ENCODE results near the gene ALPK1.
"Not testable (repeated sequence)": the region's sequence is repeated elsewhere in the genome, so short reads cannot be mapped to it uniquely, and the experiment has no call there.

The ALPK1 gene

DNA sequence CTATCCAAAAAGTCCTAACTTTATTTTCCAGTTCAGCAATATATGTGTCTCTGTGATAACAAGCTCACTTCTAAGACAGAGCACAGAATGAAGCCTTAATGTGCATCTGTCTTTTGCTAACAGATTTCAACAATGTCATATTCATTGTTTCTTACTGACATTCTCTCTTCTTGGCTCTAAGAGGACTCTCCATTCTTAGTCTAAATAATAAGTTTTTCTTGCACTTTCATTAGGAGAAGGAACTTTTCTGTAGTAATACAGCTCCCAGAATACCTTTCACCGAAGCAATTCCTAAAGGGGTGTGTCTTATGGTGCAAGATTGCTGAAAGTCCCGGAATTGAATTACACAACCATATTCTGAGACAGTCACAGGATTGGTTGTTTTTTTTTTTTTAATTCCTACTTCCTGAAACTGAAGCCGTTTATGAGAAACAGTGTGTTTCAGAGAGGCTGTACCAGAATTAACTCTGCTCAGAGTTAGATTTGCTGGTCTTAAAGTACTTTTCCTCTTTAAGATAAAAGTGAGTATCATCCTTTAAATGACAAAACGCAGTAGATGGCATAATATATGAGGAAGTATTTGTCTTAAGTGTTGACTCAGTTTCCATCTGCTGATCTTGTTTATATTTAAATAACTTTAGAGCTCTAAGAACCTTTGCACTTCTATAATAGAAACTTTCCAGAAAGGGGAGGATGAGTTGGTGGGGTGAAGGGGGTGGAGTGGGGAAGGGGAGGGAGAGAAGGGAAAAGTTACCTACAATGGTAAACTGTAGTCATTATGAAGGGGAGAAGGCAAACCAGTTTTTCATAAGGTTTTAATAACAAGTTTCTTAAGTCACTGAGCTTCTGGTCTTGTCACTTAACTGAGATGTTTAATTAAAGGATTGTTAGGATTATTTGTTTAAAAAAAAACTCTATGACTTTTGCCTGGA is at the start of gene ALPK1:
ALPK1 (plus strand) TSS at position 421 of the 932 bp plus-strand sequence.
- no peak for DNase-seq

DNA sequence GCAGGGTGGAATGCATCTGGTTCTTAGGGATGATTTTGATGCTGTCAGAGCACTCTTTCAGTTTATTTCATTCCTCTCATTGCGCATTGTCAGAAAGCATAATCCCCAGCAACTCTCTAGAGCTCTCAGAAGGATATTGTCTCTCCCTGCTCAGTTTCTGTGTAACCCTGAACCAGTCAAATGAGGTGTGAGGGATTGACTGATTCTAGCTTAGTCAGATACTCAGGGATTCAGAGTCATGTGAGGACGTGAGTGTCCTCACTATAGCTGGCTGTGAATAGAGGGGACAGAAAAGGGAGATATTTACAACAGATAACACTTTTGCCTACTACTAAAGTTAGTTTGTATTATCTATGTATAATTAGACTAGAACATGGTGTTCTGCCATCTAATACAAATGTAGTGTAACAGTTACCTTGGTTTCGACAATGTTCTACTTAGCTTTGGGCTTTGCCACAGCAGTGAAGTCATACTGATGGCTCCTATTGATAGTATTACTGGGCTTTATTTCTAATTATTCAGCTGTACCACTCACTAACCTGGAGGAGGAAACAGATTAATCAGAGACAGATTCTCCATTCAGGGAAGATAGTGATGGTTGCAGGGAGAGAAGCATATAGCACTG is 46.0 kb upstream of the ALPK1 start:
- peak; percentile 15 for DNase-seq

GRCh38 chr4:112252234-112252633 is 44.9 kb upstream of the ALPK1 start:
- DNase-seq: no peak

GRCh38 chr4:112253382-112254000 is 43.7 kb upstream of the ALPK1 start:
- DNase-seq: no peak

DNA sequence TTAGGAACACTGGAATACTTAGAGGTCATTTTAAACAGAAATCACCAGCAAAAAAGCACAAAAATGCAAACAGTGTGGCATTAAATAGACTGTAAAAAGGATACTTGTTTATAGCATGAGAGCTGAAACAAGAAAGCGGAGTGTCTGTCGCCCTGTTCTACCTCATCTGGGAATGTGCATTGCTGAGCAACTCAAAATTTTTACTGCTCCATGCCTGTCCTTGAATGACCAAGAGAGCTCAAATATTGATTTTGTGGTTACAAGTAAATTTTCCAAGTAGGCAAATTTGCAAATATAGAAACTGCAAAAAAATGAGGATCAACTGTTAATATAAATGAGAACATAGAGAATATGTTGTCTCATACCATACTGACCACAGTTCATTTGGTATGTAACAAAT is 40.1 kb upstream of the ALPK1 start:
- DNase-seq: no peak

- peak; percentile 14 for DNase-seq
These were observed 30.3 kb upstream of the ALPK1 start for GRCh38 chr4:112266823-112267222.

GRCh38 chr4:112270051-112270450 is 27.1 kb upstream of the ALPK1 start:
- DNase-seq: no peak

DNA sequence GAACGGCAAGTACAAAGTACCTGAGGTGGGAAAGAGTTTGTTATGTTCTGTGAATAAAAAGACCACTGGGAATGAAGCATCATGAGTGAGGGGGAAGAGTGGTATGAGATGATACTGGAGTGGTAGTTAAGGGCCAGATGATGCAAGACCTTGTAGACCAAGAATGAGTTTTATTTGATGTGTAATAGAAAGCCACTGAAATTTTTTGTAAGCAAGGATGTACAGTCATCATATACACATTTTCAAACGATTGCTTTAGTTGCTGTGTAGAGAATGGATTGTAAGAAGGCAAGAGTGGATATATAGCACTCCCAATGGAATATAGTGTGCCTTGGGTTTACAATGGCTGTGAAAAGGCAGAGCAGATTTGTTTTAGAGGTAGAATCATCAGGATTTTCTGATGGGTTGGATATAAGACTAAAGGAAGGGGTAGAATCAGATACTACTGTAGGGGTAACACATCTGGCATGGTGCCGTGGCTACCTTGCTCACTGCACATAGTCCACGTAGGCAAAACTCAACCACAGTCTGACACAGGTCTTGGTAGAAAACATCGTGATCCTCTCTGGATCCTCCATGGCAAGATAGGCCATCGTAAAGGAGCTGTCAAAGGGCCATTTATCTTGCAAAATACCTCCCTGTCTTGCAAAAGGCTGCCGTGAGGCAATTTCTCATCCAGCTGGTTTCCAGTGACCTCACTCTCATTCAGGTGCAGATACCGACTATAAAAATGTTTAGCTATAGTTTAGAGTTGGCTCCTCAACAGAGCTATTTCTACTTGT is 26.3 kb upstream of the ALPK1 start:
- no peak for DNase-seq

- DNase-seq: no peak
These were observed 24.9 kb upstream of the ALPK1 start for GRCh38 chr4:112272292-112272691.

DNA sequence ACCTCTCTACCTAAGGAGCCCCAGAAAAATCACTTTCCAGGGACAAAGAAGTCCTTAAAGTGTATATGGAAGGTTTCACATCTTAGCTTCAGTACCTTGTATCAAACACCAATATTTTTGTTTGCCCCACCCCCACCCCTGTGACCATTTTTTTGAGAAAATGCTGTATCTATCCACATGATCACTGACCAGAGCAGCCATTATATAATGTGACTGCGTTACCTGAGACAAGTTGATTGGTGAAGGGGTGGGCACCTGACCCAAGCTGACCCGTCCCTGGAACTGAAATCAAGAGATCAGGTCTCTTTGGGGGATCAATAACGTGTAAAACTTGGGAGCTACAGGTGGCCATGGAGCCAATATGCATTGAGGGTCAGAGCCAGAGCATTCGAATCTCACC is 22.2 kb upstream of the ALPK1 start:
- DNase-seq: no peak

DNA sequence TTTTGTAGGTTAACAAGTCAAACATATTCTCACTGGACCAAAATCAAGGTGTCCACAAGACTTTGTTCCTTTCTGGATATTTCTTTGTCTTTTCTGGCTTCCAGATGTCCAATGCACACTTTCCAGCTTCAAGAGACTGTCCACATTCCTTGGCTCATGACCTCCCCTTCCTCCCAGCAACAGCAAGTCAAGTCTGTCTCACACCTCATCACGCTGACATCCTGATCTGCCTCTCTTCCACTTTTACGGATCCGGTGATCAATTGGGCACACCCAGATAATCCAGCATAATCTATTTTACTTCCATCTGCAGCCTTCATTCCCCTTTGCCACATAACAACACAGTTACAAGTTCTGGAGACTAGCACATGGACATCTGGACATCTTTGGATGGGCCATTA is 21.1 kb upstream of the ALPK1 start:
- DNase-seq: peak; percentile 32

- DNase-seq: no peak
These were observed 19.9 kb upstream of the ALPK1 start for GRCh38 chr4:112277220-112277619.

- DNase-seq: no peak
These were observed 19.3 kb upstream of the ALPK1 start for GRCh38 chr4:112277705-112278448.

GRCh38 chr4:112279025-112279881 is 17.9 kb upstream of the ALPK1 start:
- no peak for DNase-seq

DNA sequence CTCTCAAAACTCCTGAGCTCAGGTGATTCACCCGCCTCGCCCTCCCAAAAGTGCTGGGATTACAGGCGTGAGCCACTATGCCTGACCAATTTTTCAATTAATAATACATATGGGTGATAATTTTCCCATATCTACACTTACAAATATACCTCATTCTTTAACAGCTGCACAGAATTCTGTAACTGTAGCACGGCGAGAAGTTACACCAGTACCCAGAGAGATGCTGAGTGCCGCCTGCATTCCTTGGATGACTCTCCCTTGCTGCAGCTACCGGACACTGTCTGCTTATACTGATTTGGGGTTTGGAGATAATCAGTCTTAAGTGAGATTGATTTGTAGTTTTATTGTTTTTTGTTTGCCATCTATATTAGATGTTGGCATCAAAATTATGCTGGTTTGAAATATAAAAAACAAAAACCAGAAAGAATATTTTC is 17.3 kb upstream of the ALPK1 start:
- no peak for DNase-seq

GRCh38 chr4:112280386-112281056 is 16.6 kb upstream of the ALPK1 start:
- no peak for DNase-seq

GRCh38 chr4:112281895-112282398 is 15.2 kb upstream of the ALPK1 start:
- not testable (repeated sequence) for DNase-seq

GRCh38 chr4:112282860-112283667 is 14.1 kb upstream of the ALPK1 start:
- no peak for DNase-seq

GRCh38 chr4:112284166-112284565 is 13.0 kb upstream of the ALPK1 start:
- DNase-seq: peak; percentile 12

Data from NCI-H82 (cell line).